Measurements from ENCODE around the gene CDK17. TPM values are rescaled to one million over a fixed set of nuclear protein-coding genes. Genes with fewer than 3 reads are reported as not detected.

Gene CDK17
- total RNA-seq, 1 donor from 2014 or later = 112 TPM

GRCh38 chr12:96336489-96336888 lies 63.8 kb downstream of the CDK17 start:
- peaks cover 18% of the 10 kb centered on the region for H3K36me3 Mint-ChIP-seq (ENCODE audit: low read depth, unreplicated experiment)
- TF ChIP-seq CTCF (IDR thresholded peaks at IDR 0.05; ENCODE audit: unreplicated experiment) = no peak
- no peaks in the 10 kb centered on the region for H3K9me3 Mint-ChIP-seq (ENCODE audit: unreplicated experiment)
- DNase-seq (ENCODE audit: low spot score) = no peak
- H3K27ac Mint-ChIP-seq (ENCODE audit: unreplicated experiment) = no peak overlapping the region
- H3K27me3 Mint-ChIP-seq (ENCODE audit: unreplicated experiment) = peaks cover 2% of the 10 kb centered on the region
- H3K4me3 Mint-ChIP-seq (ENCODE audit: unreplicated experiment) = no peak overlapping the region
- H3K4me1 Mint-ChIP-seq (ENCODE audit: unreplicated experiment) = peaks cover 16% of the 10 kb centered on the region

- Mint-ChIP-seq H3K9me3 (ENCODE audit: unreplicated experiment) (no peaks in the 10 kb centered on the region), H3K4me1 (ENCODE audit: unreplicated experiment) (peaks cover 16% of the 10 kb centered on the region), H3K27me3 (ENCODE audit: unreplicated experiment) (peaks cover 2% of the 10 kb centered on the region), H3K27ac (ENCODE audit: unreplicated experiment) (no peak overlapping the region), H3K36me3 (ENCODE audit: low read depth, unreplicated experiment) (peaks cover 18% of the 10 kb centered on the region), H3K4me3 (ENCODE audit: unreplicated experiment) (no peak overlapping the region)
- no peak for TF ChIP-seq CTCF (IDR thresholded peaks at IDR 0.05; ENCODE audit: unreplicated experiment)
- no peak for DNase-seq (ENCODE audit: low spot score)
Observed at GRCh38 chr12:96335270-96335669, 65.0 kb downstream of the CDK17 start.

- H3K4me1 Mint-ChIP-seq (ENCODE audit: unreplicated experiment) = peaks cover 16% of the 10 kb centered on the region
- no peak for TF ChIP-seq CTCF (IDR thresholded peaks at IDR 0.05; ENCODE audit: unreplicated experiment)
- H3K27me3 Mint-ChIP-seq (ENCODE audit: unreplicated experiment) = peaks cover 2% of the 10 kb centered on the region
- H3K36me3 Mint-ChIP-seq (ENCODE audit: low read depth, unreplicated experiment) = peaks cover 18% of the 10 kb centered on the region
- no peak for DNase-seq (ENCODE audit: low spot score)
- no peak overlapping the region for H3K27ac Mint-ChIP-seq (ENCODE audit: unreplicated experiment)
- no peaks in the 10 kb centered on the region for H3K9me3 Mint-ChIP-seq (ENCODE audit: unreplicated experiment)
- no peak overlapping the region for H3K4me3 Mint-ChIP-seq (ENCODE audit: unreplicated experiment)
Observed at GRCh38 chr12:96334502-96334901, 65.7 kb downstream of the CDK17 start.

GRCh38 chr12:96329545-96329944 lies 70.7 kb downstream of the CDK17 start:
- peaks cover 31% of the 10 kb centered on the region for H3K36me3 Mint-ChIP-seq (ENCODE audit: low read depth, unreplicated experiment)
- no peaks in the 10 kb centered on the region for H3K9me3 Mint-ChIP-seq (ENCODE audit: unreplicated experiment)
- no peak for DNase-seq (ENCODE audit: low spot score)
- H3K27ac Mint-ChIP-seq (ENCODE audit: unreplicated experiment) = no peak overlapping the region
- no peak overlapping the region for H3K4me3 Mint-ChIP-seq (ENCODE audit: unreplicated experiment)
- no peak for TF ChIP-seq CTCF (IDR thresholded peaks at IDR 0.05; ENCODE audit: unreplicated experiment)
- H3K27me3 Mint-ChIP-seq (ENCODE audit: unreplicated experiment) = no peaks in the 10 kb centered on the region
- H3K4me1 Mint-ChIP-seq (ENCODE audit: unreplicated experiment) = peaks cover 13% of the 10 kb centered on the region

GRCh38 chr12:96329018-96329417 lies 71.2 kb downstream of the CDK17 start:
- peaks cover 31% of the 10 kb centered on the region for H3K36me3 Mint-ChIP-seq (ENCODE audit: low read depth, unreplicated experiment)
- no peaks in the 10 kb centered on the region for H3K27me3 Mint-ChIP-seq (ENCODE audit: unreplicated experiment)
- no peak for TF ChIP-seq CTCF (IDR thresholded peaks at IDR 0.05; ENCODE audit: unreplicated experiment)
- no peak for DNase-seq (ENCODE audit: low spot score)
- no peak overlapping the region for H3K27ac Mint-ChIP-seq (ENCODE audit: unreplicated experiment)
- H3K4me3 Mint-ChIP-seq (ENCODE audit: unreplicated experiment) = no peak overlapping the region
- H3K4me1 Mint-ChIP-seq (ENCODE audit: unreplicated experiment) = peaks cover 11% of the 10 kb centered on the region
- H3K9me3 Mint-ChIP-seq (ENCODE audit: unreplicated experiment) = no peaks in the 10 kb centered on the region
